Epidermal melanocyte (primary cell): ENCODE data around the gene TNFAIP8.
"Not testable (repeated sequence)": the region's sequence is repeated elsewhere in the genome, so short reads cannot be mapped to it uniquely, and the experiment has no call there.

Source experiments
- DNase-seq: peaks from one replicate; pipeline ENCODE4 v3.0.0; 2011; ENCODE audit warnings: low spot score; ENCODE audit not compliant: insufficient read length

TNFAIP8 gene

DNA sequence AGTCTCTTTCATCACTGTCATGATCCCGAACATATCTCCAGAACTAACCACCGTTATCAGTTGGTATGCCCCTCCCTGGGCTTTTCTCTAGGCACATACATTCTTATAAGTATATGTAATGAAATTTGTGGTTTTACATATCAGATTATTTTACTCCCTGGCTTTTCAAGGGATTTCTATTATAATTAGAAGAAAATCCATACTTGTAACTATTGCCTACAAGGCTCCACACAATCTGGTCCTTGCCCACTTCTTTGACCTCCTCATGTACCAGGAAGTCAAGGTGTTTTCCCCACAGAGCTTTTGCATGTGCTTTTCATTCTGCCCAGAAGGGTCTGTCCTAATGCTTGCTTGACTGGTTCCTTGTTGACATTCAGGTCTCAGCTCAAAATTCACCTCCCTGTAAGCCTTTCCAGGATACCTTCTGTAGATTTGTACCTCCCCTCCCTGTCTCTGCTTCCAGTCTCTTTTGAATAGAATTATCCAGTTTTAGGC, 62.8 kb downstream of the TNFAIP8 start:
- no peak for DNase-seq

DNA sequence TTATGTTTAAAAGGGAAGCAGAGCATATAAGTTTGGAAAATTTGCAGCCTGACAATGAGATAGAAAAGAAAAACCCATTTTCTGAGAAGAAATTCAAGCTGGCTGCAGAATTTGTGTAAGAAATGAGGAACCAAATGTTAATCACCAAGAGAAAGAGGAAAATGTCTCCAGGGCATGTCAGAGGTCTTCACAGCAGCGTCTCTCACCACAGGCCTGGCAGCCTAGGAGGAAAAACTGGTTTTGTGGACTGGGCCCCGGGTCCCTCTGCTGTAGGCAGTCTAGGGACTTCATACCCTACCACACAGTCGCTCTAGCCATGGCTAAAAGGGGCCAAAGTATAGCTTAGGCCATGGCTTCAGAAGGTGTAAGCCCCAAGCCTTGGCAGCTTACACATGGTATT, 64.3 kb downstream of the TNFAIP8 start:
- no peak for DNase-seq

DNA sequence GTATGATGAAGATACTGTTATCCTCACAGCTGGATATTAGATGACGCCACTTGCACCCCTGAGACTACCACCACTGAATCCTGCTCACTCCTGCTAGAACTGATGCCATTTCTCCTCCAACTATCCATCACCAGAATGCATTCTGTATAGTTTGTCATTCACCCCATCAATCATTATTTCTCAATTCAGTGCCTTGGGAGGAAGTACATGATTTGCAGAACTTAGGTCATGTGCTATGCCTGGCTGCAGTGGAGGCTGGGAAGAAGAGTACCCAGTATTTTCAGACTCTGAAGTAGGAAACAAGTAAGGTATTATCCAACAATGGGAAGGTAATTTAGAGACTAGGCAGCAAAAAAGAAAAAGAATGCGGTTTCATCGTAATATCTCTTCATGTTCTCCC, 70.2 kb downstream of the TNFAIP8 start:
- DNase-seq: no peak

DNA sequence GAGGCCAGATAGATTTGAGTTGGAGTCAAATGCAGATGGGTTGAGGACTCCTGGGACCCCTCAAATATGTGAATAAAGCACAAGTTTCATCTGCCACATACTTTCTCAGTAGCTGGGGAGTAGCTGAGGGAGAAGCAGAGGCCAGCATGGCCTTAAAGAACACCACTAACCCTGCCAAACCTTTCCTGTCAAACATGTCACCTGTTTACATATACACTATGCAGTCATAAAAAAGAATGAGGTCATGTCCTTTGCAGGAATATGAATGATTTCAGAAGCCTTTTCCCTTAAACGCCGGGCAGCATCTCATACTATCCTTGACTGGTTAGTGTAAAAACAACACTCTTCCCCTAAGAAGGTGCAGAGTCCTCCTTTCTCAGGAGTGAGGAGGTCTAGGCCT, 71.2 kb downstream of the TNFAIP8 start:
- DNase-seq: no peak

DNA sequence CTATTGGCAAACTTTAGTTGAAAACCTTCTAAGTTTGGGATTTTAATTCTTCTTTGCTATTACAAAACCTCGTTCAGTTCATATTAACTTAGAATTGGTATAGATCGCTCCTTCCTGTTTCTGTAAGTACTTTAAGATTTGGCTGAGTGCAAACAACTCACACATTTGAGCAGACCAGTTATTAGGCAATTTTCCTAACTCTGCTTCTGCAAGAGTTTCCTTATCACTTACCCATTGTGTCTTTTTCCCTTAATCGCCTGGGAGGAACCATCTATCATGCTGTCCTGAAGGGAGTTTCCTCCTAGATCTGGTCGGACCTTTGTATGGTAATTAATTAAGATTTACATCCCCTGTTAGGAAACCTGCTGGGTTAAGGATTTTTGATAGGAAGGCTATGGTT, 71.8 kb downstream of the TNFAIP8 start:
- DNase-seq: not testable (repeated sequence)

DNA sequence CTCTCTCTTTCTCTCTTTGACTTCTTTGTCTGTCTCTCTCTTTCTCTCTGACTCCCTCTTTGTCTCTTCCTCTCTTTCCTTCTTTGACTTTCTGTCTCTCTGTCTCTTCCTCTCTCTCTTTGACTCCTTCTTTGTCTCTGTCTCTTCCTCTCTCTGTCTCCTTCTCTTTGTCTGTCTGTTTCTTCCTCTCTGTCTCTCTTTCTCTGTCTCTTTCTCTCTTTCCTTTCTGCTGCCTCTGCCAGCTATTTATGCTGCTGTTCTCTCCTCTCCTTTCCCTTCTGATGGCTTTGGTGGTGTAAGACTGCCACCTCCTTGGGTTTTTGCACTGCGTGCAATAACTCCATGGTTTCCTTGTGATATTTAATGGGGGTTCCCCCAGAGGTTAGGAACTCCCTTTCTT, 72.3 kb downstream of the TNFAIP8 start:
- DNase-seq: not testable (repeated sequence)

DNA sequence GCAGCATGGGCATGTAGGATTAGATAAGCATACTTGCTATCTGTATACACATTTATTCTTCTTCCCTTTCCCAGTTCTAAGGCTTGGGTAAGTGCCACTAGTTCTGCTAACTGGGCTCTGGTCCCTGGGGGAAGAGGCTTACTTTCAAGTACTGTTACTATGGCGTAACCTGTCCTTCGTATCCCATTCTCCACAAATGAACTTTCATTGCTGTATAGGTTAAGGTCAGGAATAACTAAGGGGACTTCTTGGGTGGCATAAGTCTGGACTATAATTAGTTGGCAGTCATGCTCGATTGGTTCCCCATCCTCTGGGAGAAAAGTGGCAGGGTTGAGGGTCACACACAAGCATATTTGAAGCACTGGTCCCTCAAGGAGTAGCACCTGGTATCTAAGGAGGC, 72.8 kb downstream of the TNFAIP8 start:
- DNase-seq: not testable (repeated sequence)

DNA sequence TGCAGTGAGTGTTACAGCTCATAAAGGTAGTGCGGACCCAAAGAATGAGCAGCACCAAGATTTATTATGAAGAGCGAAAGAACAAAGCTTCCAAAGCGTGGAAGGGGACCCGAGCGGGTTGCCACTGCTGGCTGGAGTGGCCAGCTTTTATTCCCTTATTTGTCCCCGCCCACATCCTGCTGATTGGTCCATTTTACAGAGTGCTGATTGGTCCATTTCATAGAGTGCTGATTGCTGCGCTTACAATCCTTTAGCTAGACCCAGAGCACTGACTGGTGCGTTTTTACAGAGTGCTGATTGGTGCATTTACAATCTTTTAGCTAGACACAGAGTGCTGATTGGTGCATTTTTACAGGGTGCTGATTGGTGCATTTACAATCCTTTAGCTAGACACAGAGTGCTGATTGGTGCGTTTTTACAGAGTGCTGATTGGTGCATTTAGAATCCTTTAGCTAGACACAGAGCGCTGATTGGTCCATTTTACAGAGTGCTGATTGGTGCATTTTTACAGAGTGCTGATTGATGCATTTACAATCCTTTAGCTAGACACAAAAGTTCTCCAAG, 76.9 kb downstream of the TNFAIP8 start:
- not testable (repeated sequence) for DNase-seq

DNA sequence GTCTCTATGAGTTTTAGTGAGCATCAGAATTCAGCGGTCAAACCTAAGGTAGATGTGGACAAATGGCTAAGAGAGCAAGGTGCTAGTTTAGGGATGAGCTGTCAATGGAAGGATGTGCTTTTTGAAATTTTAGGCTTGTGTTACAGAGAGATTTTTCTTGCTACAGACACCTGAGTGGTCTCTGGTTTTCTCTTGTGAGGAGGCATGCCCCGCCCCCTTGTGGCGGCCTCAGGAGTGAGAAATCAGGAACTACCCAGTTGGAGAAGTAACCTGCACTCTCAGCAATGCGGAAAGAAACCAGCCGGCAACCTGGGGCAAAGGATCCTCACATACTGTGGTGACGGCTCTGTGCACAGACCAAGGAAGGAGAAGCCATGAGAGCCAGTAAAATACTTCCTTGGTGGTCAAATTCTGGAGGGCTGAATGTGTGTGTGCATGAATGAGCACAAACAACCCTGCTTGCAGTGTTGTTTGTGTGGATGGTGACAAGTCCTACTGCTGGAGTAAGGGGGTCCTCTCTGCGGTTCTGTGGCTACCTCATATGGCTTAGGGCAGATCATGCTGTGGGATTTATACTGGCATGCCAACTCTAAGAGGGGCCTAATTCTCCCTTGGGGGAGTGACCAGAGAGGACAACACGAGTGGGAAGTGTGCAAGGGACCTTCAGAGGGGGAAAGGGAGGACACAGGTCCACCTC, 79.8 kb downstream of the TNFAIP8 start:
- no peak for DNase-seq

DNA sequence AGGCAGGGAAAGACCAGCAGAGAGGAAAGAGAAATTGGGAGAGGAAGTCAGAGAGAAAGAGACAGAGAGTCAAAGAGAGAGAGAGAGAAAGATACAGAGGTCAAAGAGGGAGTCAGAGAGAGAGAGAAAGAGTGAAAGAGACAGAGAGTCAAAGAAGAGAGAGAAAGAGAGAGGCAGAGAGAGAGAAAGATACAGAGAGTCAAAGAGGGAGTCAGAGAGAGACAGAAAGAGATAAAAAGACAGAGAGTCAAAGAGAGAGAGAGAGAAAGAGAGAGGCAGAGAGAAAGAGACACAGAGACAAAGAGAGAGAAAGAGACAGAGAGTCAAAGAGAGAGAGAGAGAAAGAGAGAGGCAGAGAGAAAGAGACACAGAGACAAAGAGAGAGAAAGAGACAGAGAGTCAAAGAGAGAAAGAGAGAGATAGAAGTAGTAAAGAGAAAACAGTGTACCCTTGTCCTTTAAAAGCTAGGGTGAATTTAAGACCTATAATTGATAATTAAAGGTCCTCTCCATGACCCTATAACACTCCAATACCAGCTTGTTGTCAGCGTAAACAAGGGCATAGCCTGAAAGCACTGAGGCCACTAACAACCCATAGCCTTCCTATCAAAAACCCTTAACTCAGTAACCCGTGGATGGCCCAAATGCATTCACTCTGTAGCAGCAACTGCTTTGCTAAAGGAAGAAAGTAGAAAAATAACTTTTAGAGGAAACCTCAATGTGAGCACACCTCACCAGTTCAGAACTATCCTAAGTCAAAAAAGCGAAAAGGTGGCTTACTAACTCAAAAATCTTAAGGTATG, 82.2 kb downstream of the TNFAIP8 start:
- not testable (repeated sequence) for DNase-seq

DNA sequence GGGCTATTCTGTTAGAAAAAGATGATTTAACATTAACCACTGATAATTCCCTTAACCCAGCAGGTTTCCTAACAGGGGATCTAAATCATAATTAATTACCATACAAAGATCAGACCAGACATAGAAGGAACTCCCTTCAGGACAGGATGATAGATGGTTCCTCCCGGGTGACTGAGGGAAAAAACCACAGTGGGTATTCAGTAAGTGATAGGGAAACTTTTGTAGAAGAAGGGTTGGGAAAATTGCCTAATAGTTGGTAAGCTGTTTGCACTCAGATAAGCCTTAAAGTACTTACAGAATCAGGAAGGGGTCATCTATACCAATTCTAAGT, 82.7 kb downstream of the TNFAIP8 start:
- not testable (repeated sequence) for DNase-seq

DNA sequence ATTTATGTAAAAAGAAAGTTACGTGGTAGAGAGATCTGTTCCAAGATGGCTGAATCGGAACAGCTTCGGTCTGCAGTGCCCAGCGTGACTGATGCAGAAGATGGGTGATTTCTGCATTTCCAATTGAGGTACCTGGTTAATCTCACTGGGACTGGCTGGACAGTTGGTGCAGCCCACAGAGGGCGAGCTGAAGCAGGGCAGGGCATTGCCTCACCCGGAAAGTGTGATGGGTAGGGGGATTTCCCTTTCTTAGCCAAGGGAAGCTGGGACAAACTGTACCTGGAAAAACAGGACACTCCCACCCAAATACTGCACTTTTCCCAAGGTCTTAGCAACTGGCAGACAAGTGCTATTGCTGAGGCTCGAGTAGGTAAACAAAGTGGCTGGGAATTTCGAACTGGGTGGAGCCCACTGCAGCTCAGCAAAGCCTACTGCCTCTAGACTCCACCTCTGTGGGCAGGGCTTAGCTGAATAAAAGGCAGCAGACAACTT, 83.4 kb downstream of the TNFAIP8 start:
- DNase-seq: no peak

DNA sequence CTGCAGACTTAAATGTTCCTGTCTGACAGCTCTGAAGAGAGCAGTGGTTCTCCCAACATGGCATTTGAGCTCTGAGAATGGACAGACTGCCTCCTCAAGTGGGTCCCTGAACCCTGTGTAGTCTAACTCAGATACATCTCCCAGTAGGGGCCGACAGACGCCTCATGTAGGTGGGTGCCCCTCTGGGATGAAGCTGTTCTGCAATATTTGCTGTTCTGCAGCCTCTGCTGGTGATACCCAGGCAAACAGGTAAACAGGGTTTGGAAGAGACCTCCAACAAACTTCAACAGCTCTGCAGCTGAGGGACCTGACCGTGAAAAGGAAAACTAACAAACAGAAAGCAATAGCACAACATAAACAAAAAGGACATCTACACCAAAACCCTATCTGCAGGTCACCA, 83.8 kb downstream of the TNFAIP8 start:
- not testable (repeated sequence) for DNase-seq

DNA sequence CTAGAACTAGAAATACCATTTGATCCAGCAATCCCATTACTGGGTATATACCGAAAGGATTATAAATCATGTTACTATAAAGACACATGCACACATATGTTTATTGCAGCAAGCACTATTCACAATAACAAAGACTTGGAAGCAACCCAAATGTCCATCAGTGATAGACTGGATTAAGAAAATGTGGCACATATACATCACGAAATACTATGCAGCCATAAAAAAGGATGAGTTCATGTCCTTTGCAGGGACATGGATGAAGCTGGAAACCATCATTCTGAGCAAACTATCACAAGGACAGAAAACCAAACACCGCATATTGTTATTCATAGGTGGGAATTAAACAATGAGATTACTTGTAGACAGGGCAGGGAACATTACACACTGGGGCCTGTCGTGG, 88.8 kb downstream of the TNFAIP8 start:
- DNase-seq: not testable (repeated sequence)

DNA sequence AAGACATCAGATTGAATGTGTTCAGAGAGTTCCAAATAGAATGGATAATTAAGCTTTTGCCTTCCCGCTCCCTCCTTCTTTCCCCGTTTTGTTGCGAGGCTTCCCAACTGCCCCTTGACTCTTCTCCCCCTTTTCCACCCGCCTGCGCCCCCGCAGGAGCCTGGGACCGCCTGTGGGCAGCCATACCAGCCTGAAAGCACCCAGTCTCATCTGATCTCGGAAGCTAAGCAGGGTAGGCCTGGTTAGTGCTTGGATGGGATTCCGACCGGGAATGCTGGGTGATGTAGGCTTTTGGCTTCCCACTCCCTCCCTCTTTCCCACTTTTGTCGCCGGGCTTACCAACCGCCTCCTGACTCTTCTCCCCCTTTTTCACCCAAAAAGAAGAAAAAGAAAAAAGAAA, 89.7 kb downstream of the TNFAIP8 start:
- DNase-seq: no peak
